AG04450 (cell line): ENCODE data around the gene OR2W3. TPM values are rescaled to one million over a fixed set of nuclear protein-coding genes. Genes with fewer than 3 reads are reported as not detected.

Experiments used
- CTCF ChIA-PET: fragments of 300-600, 350-600 bp; formaldehyde crosslinking; extraction: SDS; loops from one replicate; lab custom pipeline; 2022; ENCODE audit warnings: antibody characterized with exemption, inconsistent platforms; lab: Charles Lee
- POLR2A ChIA-PET: fragments of 350-600 bp; formaldehyde crosslinking; extraction: SDS; loops from one replicate; lab custom pipeline; 2021; ENCODE audit warnings: antibody characterized with exemption, inconsistent platforms; lab: Yijun Ruan, JAX
- DNase-seq: peaks from one replicate; pipeline ENCODE4 v3.0.0-alpha.2; 2011; ENCODE audit warnings: low read depth, low spot score
- H3K27ac ChIP-seq: one replicate; pipeline ENCODE4 v1.5.1; 2012; ENCODE audit warnings: low read depth, low read length, control low read depth
- H3K27me3 ChIP-seq: one replicate; pipeline ENCODE4 v1.6.0; 2012; ENCODE audit warnings: low read length; ENCODE audit not compliant: control insufficient read depth, insufficient read depth
- H3K4me3 ChIP-seq: 2 replicates; pipeline ENCODE4 v1.5.1; 2011; ENCODE audit warnings: mild to moderate bottlenecking, low read depth, low read length, control low read depth
- H3K9me3 ChIP-seq: 2 replicates; pipeline ENCODE4 v1.5.1; 2012; ENCODE audit warnings: low read length; ENCODE audit not compliant: control insufficient read depth, insufficient read depth
- polyA plus RNA-seq: library from polyadenylated mRNA; depleted of rRNA; stranded (reverse); fragments of >200 nt; gene quantifications from 2 replicates; pipeline ENCODE4 v1.2.3, GENCODE V29; 2011
- TF ChIP-seq, protein P1 (sequence below): IDR thresholded peaks from 2 replicates; pipeline ENCODE4 v1.5.1; 2011; ENCODE audit warnings: low read depth, low read length, control low read depth, inconsistent platforms

OR2W3 gene
- polyA plus RNA-seq, 1 experiment = not detected

DNA sequence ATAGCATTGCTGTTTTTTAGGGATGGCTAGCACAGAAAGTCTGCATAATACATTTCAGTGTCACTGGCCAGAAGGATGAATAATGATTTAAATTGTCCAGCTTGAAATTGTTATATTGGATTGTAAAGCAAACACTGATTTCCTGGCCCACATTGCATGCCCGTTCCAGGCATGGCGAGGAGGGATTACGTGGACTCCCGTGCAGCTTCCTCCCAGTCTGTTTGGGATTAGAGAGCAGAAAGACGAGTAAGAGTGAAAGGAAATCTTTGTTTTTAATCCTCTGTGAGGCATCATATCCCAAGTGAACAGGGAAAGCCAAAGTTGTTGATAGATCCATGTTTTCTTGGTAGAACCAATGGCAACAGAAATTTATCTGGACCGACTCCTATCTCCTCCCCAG is 30.0 kb upstream of the OR2W3 start:
- ChIA-PET CTCF (no interaction called here), POLR2A (no interaction called here)
- Histone ChIP-seq H3K4me3 (no peak overlapping the region), H3K27me3 (no peaks in the 10 kb centered on the region), H3K27ac (no peak overlapping the region), H3K9me3 (peaks cover 31% of the 10 kb centered on the region)
- no peak for DNase-seq
- TF ChIP-seq, protein P1, sequence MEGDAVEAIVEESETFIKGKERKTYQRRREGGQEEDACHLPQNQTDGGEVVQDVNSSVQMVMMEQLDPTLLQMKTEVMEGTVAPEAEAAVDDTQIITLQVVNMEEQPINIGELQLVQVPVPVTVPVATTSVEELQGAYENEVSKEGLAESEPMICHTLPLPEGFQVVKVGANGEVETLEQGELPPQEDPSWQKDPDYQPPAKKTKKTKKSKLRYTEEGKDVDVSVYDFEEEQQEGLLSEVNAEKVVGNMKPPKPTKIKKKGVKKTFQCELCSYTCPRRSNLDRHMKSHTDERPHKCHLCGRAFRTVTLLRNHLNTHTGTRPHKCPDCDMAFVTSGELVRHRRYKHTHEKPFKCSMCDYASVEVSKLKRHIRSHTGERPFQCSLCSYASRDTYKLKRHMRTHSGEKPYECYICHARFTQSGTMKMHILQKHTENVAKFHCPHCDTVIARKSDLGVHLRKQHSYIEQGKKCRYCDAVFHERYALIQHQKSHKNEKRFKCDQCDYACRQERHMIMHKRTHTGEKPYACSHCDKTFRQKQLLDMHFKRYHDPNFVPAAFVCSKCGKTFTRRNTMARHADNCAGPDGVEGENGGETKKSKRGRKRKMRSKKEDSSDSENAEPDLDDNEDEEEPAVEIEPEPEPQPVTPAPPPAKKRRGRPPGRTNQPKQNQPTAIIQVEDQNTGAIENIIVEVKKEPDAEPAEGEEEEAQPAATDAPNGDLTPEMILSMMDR = no peak

DNA sequence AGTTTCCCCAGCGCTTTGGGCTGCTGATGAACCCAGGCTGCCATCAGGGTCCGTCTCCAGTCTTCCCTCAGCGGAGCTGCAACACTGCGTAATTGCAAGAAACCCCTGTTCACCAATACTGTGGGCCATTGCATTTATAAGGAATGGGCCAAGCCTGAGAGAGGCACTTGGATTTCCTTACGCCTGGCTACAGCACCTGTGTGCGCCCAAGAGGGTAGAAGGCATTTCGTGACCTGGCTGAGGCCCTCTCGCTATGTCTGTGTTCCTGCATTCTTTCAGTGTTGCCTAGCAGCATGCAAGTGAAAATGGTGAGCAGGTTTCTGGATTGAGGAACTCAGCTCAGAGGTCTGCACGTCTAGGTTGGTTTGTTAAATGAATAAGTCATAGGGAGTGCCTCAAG is 12.0 kb upstream of the OR2W3 start:
- POLR2A ChIA-PET = no interaction called here

DNA sequence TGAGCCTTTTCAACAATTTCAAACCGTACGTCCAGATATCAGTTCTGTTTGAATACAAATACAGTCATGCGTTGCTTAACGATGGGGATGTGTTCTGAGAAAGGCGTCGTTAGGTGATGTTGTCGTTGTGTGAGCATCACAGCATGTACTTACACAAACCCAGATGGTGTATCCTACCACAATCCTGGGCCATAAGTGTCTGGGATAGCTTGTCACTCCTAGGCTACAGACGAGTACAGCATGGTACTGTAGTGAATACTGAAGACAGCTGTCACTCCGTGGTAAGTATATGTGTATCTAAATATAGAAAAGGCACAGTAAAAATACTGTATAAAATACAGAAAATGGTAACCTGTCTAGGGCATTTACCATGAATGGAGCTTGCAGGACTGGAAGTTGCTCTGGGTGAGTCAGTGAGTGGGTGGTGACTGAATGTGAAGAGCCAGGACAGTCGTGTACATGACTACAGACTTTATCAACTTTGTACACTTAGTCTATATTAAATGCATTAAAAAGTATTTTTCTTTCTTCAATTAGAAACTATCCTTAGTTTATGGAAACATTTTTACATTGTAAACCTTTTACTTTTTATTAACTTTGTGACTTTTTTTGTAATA is 10.5 kb upstream of the OR2W3 start:
- CTCF ChIA-PET = no interaction called here
- TF ChIP-seq, protein P1 = no peak

More for the DNA sequence above, 12.0 kb upstream of the OR2W3 start:
- CTCF ChIA-PET = no interaction called here
- Histone ChIP-seq H3K27ac (no peak overlapping the region), H3K9me3 (peaks cover 59% of the 10 kb centered on the region), H3K4me3 (no peak overlapping the region), H3K27me3 (no peaks in the 10 kb centered on the region)
- no peak for DNase-seq
- TF ChIP-seq, protein P1 = no peak

DNA sequence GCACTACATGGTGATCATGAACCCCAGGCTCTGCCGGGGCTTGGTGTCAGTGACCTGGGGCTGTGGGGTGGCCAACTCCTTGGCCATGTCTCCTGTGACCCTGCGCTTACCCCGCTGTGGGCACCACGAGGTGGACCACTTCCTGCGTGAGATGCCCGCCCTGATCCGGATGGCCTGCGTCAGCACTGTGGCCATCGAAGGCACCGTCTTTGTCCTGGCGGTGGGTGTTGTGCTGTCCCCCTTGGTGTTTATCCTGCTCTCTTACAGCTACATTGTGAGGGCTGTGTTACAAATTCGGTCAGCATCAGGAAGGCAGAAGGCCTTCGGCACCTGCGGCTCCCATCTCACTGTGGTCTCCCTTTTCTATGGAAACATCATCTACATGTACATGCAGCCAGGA is 589 bp downstream of the OR2W3 start:
- Histone ChIP-seq H3K27me3 (no peaks in the 10 kb centered on the region), H3K4me3 (no peak overlapping the region), H3K27ac (no peak overlapping the region), H3K9me3 (peaks cover 24% of the 10 kb centered on the region)
- no peak for DNase-seq
- POLR2A ChIA-PET = no interaction called here
- TF ChIP-seq, protein P1 = no peak
- CTCF ChIA-PET = no interaction called here

More for the DNA sequence above, 10.5 kb upstream of the OR2W3 start:
- POLR2A ChIA-PET = no interaction called here
- H3K27me3 ChIP-seq = no peaks in the 10 kb centered on the region
- H3K27ac ChIP-seq = no peak overlapping the region
- H3K9me3 ChIP-seq = peaks cover 45% of the 10 kb centered on the region
- H3K4me3 ChIP-seq = no peak overlapping the region
- no peak for DNase-seq

DNA sequence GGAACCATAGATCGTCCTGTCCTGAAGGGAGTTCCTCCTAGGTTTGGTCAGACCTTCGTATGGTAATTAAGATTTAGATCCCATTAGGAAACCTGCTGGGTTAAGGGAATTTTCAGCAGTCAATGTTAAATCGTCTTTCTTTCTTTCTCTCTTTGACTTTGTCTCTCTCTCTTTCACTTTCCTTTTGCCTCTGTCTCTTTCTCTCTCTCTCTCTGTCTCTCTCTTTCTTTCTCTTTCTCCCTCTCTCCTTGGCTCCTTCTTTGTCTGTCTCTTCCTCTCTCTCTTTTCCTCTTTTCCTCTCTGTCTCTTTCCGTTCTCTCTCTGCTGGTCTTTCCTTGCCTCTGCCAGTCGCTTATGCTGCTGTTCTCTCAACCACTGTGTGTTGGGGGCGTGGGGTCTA is 8.7 kb downstream of the OR2W3 start:
- Histone ChIP-seq H3K4me3 (no peak overlapping the region), H3K27ac (no peak overlapping the region), H3K9me3 (peaks cover 13% of the 10 kb centered on the region), H3K27me3 (no peaks in the 10 kb centered on the region)
- CTCF ChIA-PET = no interaction called here
- POLR2A ChIA-PET = no interaction called here
- no peak for DNase-seq
- TF ChIP-seq, protein P1 = no peak
